ENCODE data around the gene ADAMTS17. TPM values are rescaled to one million over a fixed set of nuclear protein-coding genes. Genes with fewer than 3 reads are reported as not detected.

The ADAMTS17 gene
- total RNA-seq, 1 donor from 2014 or later = 0.99 TPM

- no peak overlapping the region for H3K4me3 ChIP-seq
- no peak for DNase-seq
- TF ChIP-seq, protein P1, sequence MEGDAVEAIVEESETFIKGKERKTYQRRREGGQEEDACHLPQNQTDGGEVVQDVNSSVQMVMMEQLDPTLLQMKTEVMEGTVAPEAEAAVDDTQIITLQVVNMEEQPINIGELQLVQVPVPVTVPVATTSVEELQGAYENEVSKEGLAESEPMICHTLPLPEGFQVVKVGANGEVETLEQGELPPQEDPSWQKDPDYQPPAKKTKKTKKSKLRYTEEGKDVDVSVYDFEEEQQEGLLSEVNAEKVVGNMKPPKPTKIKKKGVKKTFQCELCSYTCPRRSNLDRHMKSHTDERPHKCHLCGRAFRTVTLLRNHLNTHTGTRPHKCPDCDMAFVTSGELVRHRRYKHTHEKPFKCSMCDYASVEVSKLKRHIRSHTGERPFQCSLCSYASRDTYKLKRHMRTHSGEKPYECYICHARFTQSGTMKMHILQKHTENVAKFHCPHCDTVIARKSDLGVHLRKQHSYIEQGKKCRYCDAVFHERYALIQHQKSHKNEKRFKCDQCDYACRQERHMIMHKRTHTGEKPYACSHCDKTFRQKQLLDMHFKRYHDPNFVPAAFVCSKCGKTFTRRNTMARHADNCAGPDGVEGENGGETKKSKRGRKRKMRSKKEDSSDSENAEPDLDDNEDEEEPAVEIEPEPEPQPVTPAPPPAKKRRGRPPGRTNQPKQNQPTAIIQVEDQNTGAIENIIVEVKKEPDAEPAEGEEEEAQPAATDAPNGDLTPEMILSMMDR (IDR thresholded peaks at IDR 0.05; ENCODE audit: borderline replicate concordance) = no peak
- H3K27me3 ChIP-seq (ENCODE audit: low read depth) = no peaks in the 10 kb centered on the region
- no peaks in the 10 kb centered on the region for H3K36me3 ChIP-seq
- no peak overlapping the region for H3K27ac ChIP-seq (replicated peaks)
- no peaks in the 10 kb centered on the region for H3K9me3 ChIP-seq (replicated peaks)
- H3K4me1 ChIP-seq = peaks cover 14% of the 10 kb centered on the region
- intact Hi-C loops (cut with micrococcal nuclease) = no loop called here
These were observed 62.3 kb downstream of the ADAMTS17 start for GRCh38 chr15:100279446-100279845.

GRCh38 chr15:100278596-100279380 is 63.0 kb downstream of the ADAMTS17 start:
- no peak overlapping the region for H3K4me3 ChIP-seq

DNA sequence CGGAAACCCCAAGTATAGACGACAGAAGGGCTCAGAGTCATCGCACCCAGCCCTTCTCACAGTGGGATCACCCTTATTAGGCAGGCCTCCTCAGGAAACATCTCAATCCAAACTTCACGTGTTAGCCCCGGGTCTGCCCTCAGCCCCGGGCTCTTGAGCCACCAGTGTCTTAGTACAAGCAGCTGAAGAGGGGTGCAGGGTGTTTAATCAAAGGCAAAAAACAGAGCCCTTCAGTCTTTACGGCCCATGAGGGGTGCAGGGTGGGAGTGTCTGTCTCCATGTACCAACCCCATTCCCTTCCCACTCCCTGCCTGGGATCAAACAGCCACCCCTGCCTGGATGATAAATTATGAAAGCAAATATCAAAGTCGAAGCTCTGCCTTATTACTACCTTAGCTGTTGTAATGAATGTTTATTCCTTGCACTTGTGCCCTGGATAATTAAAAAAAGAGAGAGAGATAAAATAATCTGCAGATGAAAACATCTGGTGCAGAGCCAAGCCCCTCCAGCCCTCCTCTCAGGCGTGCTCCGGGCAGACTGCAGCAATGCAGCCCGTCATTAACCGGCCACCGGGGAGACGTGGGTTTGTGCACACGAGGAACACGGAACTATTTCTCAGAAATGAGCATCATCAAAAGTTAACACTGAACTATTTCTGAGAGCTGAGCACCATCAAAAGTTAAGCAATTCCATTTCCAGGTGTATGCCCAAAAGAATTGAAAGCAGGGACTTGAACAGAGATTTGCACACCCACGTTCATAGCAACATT is 64.5 kb downstream of the ADAMTS17 start:
- no peaks in the 10 kb centered on the region for H3K36me3 ChIP-seq

More at GRCh38 chr15:100278596-100279380, 63.0 kb downstream of the ADAMTS17 start:
- Histone ChIP-seq H3K27me3 (ENCODE audit: low read depth) (no peaks in the 10 kb centered on the region), H3K27ac (replicated peaks) (no peak overlapping the region), H3K9me3 (replicated peaks) (peaks cover 6% of the 10 kb centered on the region), H3K36me3 (no peaks in the 10 kb centered on the region), H3K4me1 (peaks cover 9% of the 10 kb centered on the region)
- TF ChIP-seq, protein P1 (IDR thresholded peaks at IDR 0.05; ENCODE audit: borderline replicate concordance) = no peak
- intact Hi-C loops (cut with micrococcal nuclease) = no loop called here
- DNase-seq = no peak

DNA sequence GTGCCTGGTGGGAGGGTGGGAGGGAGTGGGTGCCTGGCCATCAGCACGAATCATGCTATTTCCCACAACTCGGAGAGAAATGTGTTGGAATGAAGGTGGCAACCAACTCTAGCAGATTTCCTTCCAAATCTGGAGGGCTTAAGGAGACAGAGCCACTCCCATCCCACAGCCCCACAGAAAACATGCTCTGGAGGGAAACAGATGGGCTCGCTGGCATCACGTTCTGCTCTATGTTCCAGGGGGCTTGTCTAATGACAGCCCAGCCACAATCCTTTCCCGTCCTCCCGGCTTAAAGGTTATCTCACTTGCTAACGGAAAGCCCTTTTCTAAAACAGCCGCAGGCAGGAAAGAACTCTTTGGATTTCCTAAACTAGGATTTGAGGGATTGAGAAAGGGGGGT is 65.3 kb downstream of the ADAMTS17 start:
- intact Hi-C loops (cut with micrococcal nuclease) = no loop called here
- DNase-seq = no peak
- Histone ChIP-seq H3K4me3 (no peak overlapping the region), H3K4me1 (peaks cover 9% of the 10 kb centered on the region), H3K36me3 (no peaks in the 10 kb centered on the region), H3K27me3 (ENCODE audit: low read depth) (no peaks in the 10 kb centered on the region), H3K27ac (replicated peaks) (no peak overlapping the region), H3K9me3 (replicated peaks) (peaks cover 29% of the 10 kb centered on the region)
- TF ChIP-seq, protein P1 (IDR thresholded peaks at IDR 0.05; ENCODE audit: borderline replicate concordance) = no peak

More for the DNA sequence above, 64.5 kb downstream of the ADAMTS17 start:
- no peak overlapping the region for H3K27ac ChIP-seq (replicated peaks)
- no peak overlapping the region for H3K4me3 ChIP-seq
- peaks cover 9% of the 10 kb centered on the region for H3K4me1 ChIP-seq
- no peaks in the 10 kb centered on the region for H3K27me3 ChIP-seq (ENCODE audit: low read depth)
- intact Hi-C loops (cut with micrococcal nuclease) = no loop called here
- TF ChIP-seq, protein P1 (IDR thresholded peaks at IDR 0.05; ENCODE audit: borderline replicate concordance) = no peak
- H3K9me3 ChIP-seq (replicated peaks) = peaks cover 21% of the 10 kb centered on the region
- DNase-seq = no peak

GRCh38 chr15:100275641-100276040 is 66.1 kb downstream of the ADAMTS17 start:
- intact Hi-C loops (cut with micrococcal nuclease) = no loop called here
- DNase-seq = no peak
- Histone ChIP-seq H3K27me3 (ENCODE audit: low read depth) (no peaks in the 10 kb centered on the region), H3K36me3 (no peaks in the 10 kb centered on the region), H3K4me3 (no peak overlapping the region), H3K9me3 (replicated peaks) (peaks cover 29% of the 10 kb centered on the region), H3K27ac (replicated peaks) (no peak overlapping the region), H3K4me1 (peaks cover 9% of the 10 kb centered on the region)
- TF ChIP-seq, protein P1 (IDR thresholded peaks at IDR 0.05; ENCODE audit: borderline replicate concordance) = no peak
